Left colon (tissue), 2 donors: ENCODE measurements around the gene HK2. TPM values are rescaled to one million over a fixed set of nuclear protein-coding genes. Genes with fewer than 3 reads are reported as not detected.

Source experiments
- ATAC-seq: fragments of 200-7000 bp; cut with Tn5 transposase; one replicate; pipeline ENCODE4 v1.9.1; 2020; ENCODE audit warnings: mild to moderate bottlenecking, moderate library complexity
- DNase-seq, 2 donors: peaks; one replicate each; pipeline ENCODE4 v3.0.0-alpha.2; 2020
- intact Hi-C, 2 donors: fragments of 100-400 bp; cut with DNase I in 1 of 2; cut with micrococcal nuclease in 1 of 2; formaldehyde crosslinking; loops; one replicate each; pipeline versions ENCODE4 v1.11.2 to v1.14.0; 2022; cut with DNase I, micrococcal nuclease
- total RNA-seq, 2 donors: library from RNA; stranded (reverse); fragmentation: NEBNext Ultra II Directional; extraction: Animal tissue kit (Norgen Biotek cat#: 25700); gene quantifications; one replicate each; pipeline ENCODE4 v1.2.1, GENCODE V29; 2021
- donor health status: DM: no; HTN: no; CAD: no.
- donor health status: DM: yes; HTN: yes; CAD: no.

HK2 gene
- total RNA-seq, 2 donors from 2014 or later = 172 to 423 TPM

GRCh38 chr2:74942263-74942662, 108.3 kb downstream of the HK2 start:
- intact Hi-C loops = no loop called here
- ATAC-seq = no peak
- DNase-seq = no peak

Other genes starting within 250 kb of the HK2 start
- under 1 TPM in 1 of 2 donors, not detected in 1; 0.56 TPM for gene M1AP, start 185.8 kb upstream of the HK2 start, total RNA-seq
- gene SEMA4F, start 179.9 kb upstream of the HK2 start, total RNA-seq = 1 to 10 TPM; 3.5 to 3.8 TPM
- gene POLE4, start 124.5 kb downstream of the HK2 start, total RNA-seq = 10 to 100 TPM; 64.9 to 68.3 TPM